H9 (cell line): ENCODE data around the gene PGR. TPM values are rescaled to one million over a fixed set of nuclear protein-coding genes. Genes with fewer than 3 reads are reported as not detected.
A peak's percentile ranks its signal among the peaks of the same experiment; 100 is the strongest.

ENCODE experiments used
- DNase-seq: peaks from one replicate; pipeline ENCODE4 v3.0.0-alpha.2; 2017
- H2AFZ ChIP-seq: one replicate; pipeline ENCODE4 v1.6.1; 2013; ENCODE audit warnings: mild to moderate bottlenecking, low read length, control low read depth, moderate library complexity
- H2AK5ac ChIP-seq: 2 replicates; pipeline ENCODE4 v1.6.1; 2013; ENCODE audit warnings: low read length, control low read depth, mixed read lengths; ENCODE audit not compliant: insufficient read length
- H2BK120ac ChIP-seq: one replicate; pipeline ENCODE4 v1.6.1; 2013; ENCODE audit warnings: low read depth, mild to moderate bottlenecking, low read length, control low read depth, inconsistent platforms; ENCODE audit not compliant: poor library complexity, severe bottlenecking
- H2BK12ac ChIP-seq: 2 replicates; pipeline ENCODE4 v1.6.1; 2013; ENCODE audit warnings: low read length, control low read depth, mixed read lengths, low read depth; ENCODE audit not compliant: insufficient read length
- H2BK15ac ChIP-seq: 2 replicates; pipeline ENCODE4 v1.6.1; 2013; ENCODE audit warnings: low read depth, low read length, control low read depth
- H2BK20ac ChIP-seq: one replicate; pipeline ENCODE4 v1.6.1; 2013; ENCODE audit warnings: low read depth, mild to moderate bottlenecking, low read length, control low read depth, inconsistent platforms; ENCODE audit not compliant: poor library complexity, severe bottlenecking
- H2BK5ac ChIP-seq: 2 replicates; pipeline ENCODE4 v1.6.1; 2013; ENCODE audit warnings: low read length, control low read depth, mixed read lengths; ENCODE audit not compliant: insufficient read length
- H3K14ac ChIP-seq: 2 replicates; pipeline ENCODE4 v1.6.1; 2013; ENCODE audit warnings: low read length, control low read depth; ENCODE audit not compliant: insufficient read depth
- H3K18ac ChIP-seq: 2 replicates; pipeline ENCODE4 v1.6.1; 2013; ENCODE audit warnings: low read depth, mild to moderate bottlenecking, mixed read lengths, low read length, control low read depth; ENCODE audit not compliant: insufficient read length
- H3K23ac ChIP-seq: 2 replicates; pipeline ENCODE4 v1.6.1; 2013; ENCODE audit warnings: low read length, control low read depth, mixed read lengths, low read depth; ENCODE audit not compliant: insufficient read length
- H3K23me2 ChIP-seq: 2 replicates; pipeline ENCODE4 v1.6.1; 2013; ENCODE audit warnings: low read depth, mild to moderate bottlenecking, mixed read lengths, low read length, control low read depth; ENCODE audit not compliant: insufficient read length, poor library complexity, severe bottlenecking
- H3K27ac ChIP-seq: 2 replicates; pipeline ENCODE4 v1.5.1; 2013; ENCODE audit warnings: low read length, control low read depth, mixed read lengths, low read depth; ENCODE audit not compliant: insufficient read length
- H3K27me3 ChIP-seq: 2 replicates; pipeline ENCODE4 v1.6.1; 2013; ENCODE audit warnings: low read length, control low read depth, inconsistent platforms; ENCODE audit not compliant: insufficient read depth
- H3K4ac ChIP-seq: 2 replicates; pipeline ENCODE4 v1.6.1; 2013; ENCODE audit warnings: low read depth, mild to moderate bottlenecking, control low read depth, inconsistent platforms, low read length, moderate library complexity
- H3K4me1 ChIP-seq: 2 replicates; pipeline ENCODE4 v1.6.1; 2013; ENCODE audit warnings: low read length, control low read depth, inconsistent platforms; ENCODE audit not compliant: insufficient read depth
- H3K4me2 ChIP-seq: 2 replicates; pipeline ENCODE4 v1.6.1; 2013; ENCODE audit warnings: low read length, control low read depth, mixed read lengths; ENCODE audit not compliant: insufficient read length, insufficient read depth
- H3K56ac ChIP-seq: 2 replicates; pipeline ENCODE4 v1.6.1; 2013; ENCODE audit warnings: low read depth, mild to moderate bottlenecking, mixed read lengths, low read length, control low read depth; ENCODE audit not compliant: insufficient read length
- H3K79me1 ChIP-seq: 2 replicates; pipeline ENCODE4 v1.6.1; 2013; ENCODE audit warnings: low read depth, mild to moderate bottlenecking, moderate library complexity, low read length, control low read depth, inconsistent platforms; ENCODE audit not compliant: insufficient read depth, poor library complexity, severe bottlenecking
- H3K79me2 ChIP-seq: 2 replicates; pipeline ENCODE4 v1.6.1; 2013; ENCODE audit warnings: low read length, control low read depth, inconsistent platforms; ENCODE audit not compliant: insufficient read depth
- H3K9ac ChIP-seq: 2 replicates; pipeline ENCODE4 v1.6.1; 2013; ENCODE audit warnings: low read length, control low read depth, mixed read lengths; ENCODE audit not compliant: insufficient read length; ENCODE audit errors: extremely low read depth
- H3K9me3 ChIP-seq: one replicate; pipeline ENCODE4 v1.6.1; 2013; ENCODE audit warnings: low read depth, low read length, inconsistent platforms; ENCODE audit not compliant: control insufficient read depth
- H3T11ph ChIP-seq: one replicate; pipeline ENCODE4 v1.6.1; 2013; ENCODE audit warnings: mild to moderate bottlenecking, low read length, control low read depth, inconsistent platforms
- H4K20me1 ChIP-seq: one replicate; pipeline ENCODE4 v1.6.1; 2013; ENCODE audit not compliant: control insufficient read depth, insufficient read length, insufficient read depth
- H4K5ac ChIP-seq: 2 replicates; pipeline ENCODE4 v1.6.1; 2013; ENCODE audit warnings: low read depth, mild to moderate bottlenecking, mixed read lengths, low read length, control low read depth; ENCODE audit not compliant: insufficient read length
- H4K8ac ChIP-seq: replicated peaks from 2 replicates; pipeline ENCODE4 v1.6.1; 2013; ENCODE audit warnings: low read length, control low read depth, mixed read lengths, low read depth; ENCODE audit not compliant: insufficient read length
- H4K91ac ChIP-seq: 2 replicates; pipeline ENCODE4 v1.6.1; 2013; ENCODE audit warnings: low read depth, mild to moderate bottlenecking, moderate library complexity, mixed read lengths, low read length, control low read depth; ENCODE audit not compliant: insufficient read length
- H3K27ac Mint-ChIP-seq, 3 experiments: 2 replicates in 2 of 3; 3 replicates in 1 of 3; pipeline ENCODE4 v1.8.0; 2020 to 2021; ENCODE audit warnings: mixed read lengths in 3 of 3, mild to moderate bottlenecking in 1 of 3, moderate library complexity in 1 of 3
- H3K27me3 Mint-ChIP-seq: 2 replicates; pipeline ENCODE4 v1.8.0; 2021; ENCODE audit warnings: low read depth, mild to moderate bottlenecking, moderate library complexity, mixed read lengths
- H3K36me3 Mint-ChIP-seq, 3 experiments: 2 replicates in 2 of 3; 3 replicates in 1 of 3; pipeline ENCODE4 v1.8.0; 2020 to 2021; ENCODE audit warnings: low read depth in 3 of 3, mixed read lengths in 3 of 3; ENCODE audit not compliant: insufficient read depth in 1 of 3
- H3K4me1 Mint-ChIP-seq, 2 experiments: 2 replicates each; pipeline ENCODE4 v1.8.0; 2020; ENCODE audit warnings: mixed read lengths in 2 of 2
- H3K4me3 Mint-ChIP-seq, 2 experiments: 2 replicates in 1 of 2; 3 replicates in 1 of 2; pipeline ENCODE4 v1.8.0; 2020 to 2021; ENCODE audit warnings: mild to moderate bottlenecking in 2 of 2, mixed read lengths in 2 of 2, moderate library complexity in 1 of 2
- H3K9me3 Mint-ChIP-seq, 2 experiments: 2 replicates in 1 of 2; 3 replicates in 1 of 2; pipeline ENCODE4 v1.8.0; 2020; ENCODE audit warnings: mild to moderate bottlenecking in 2 of 2, mixed read lengths in 2 of 2, moderate library complexity in 1 of 2
- WGBS: extraction: QIAGEN DNeasy Blood & Tissue Kit; methylation state at CpG from one replicate; pipeline ENCODE4 v1.1.7; 2013; ENCODE audit warnings: missing lambda C conversion rate, low lambda C conversion rate, mixed read lengths; ENCODE audit not compliant: insufficient read length; ENCODE audit errors: extremely low coverage; 5-methylcytosine and 5-hydroxymethylcytosine counted together
- total RNA-seq: library from RNA; stranded (reverse); gene quantifications from 2 replicates; pipeline ENCODE4 v1.2.1, GENCODE V29; 2021
- TF ChIP-seq, protein P1 (sequence below): fragments of 200-600 bp; sonication (generic); conservative IDR thresholded peaks from 3 replicates; pipeline ENCODE4 v1.8.0; 2021; ENCODE audit warnings: antibody characterized with exemption, mild to moderate bottlenecking

The PGR gene
- total RNA-seq, 1 experiment from 2014 or later, result 0.02 TPM

GRCh38 chr11:101049123-101049522 is 80.5 kb downstream of the PGR start:
- H3T11ph ChIP-seq, result no peak overlapping the region
- no peak overlapping the region for H3K4ac ChIP-seq
- H4K91ac ChIP-seq, result no peak overlapping the region
- no peak overlapping the region for H3K14ac ChIP-seq
- no peak overlapping the region for H2BK15ac ChIP-seq
- H2BK12ac ChIP-seq, result no peak overlapping the region
- no peaks in the 10 kb centered on the region for H3K9me3 ChIP-seq
- no peak overlapping the region for H3K4me2 ChIP-seq
- no peaks in the 10 kb centered on the region for H3K23me2 ChIP-seq
- H3K18ac ChIP-seq, result no peak overlapping the region
- no peaks in the 10 kb centered on the region for H3K79me1 ChIP-seq
- DNase-seq, result no peak
- no peak overlapping the region for H3K23ac ChIP-seq
- H3K27me3 ChIP-seq, result no peaks in the 10 kb centered on the region
- Mint-ChIP-seq H3K4me1 (peaks cover 3 to 8% of the 10 kb centered on the region in 2 experiments; a peak in 3 of 4 replicates), H3K36me3 (no peaks in the 10 kb centered on the region), H3K27me3 (peaks cover 1% of the 10 kb centered on the region; the same call in 1 of the 2 replicates), H3K27ac (no peak overlapping the region), H3K9me3 (no peaks in the 10 kb centered on the region), H3K4me3 (no peak overlapping the region)
- H2BK5ac ChIP-seq, result no peak overlapping the region
- no peak overlapping the region for H4K5ac ChIP-seq
- H2BK120ac ChIP-seq, result no peak overlapping the region
- H2AFZ ChIP-seq, result no peak overlapping the region
- TF ChIP-seq, protein P1, sequence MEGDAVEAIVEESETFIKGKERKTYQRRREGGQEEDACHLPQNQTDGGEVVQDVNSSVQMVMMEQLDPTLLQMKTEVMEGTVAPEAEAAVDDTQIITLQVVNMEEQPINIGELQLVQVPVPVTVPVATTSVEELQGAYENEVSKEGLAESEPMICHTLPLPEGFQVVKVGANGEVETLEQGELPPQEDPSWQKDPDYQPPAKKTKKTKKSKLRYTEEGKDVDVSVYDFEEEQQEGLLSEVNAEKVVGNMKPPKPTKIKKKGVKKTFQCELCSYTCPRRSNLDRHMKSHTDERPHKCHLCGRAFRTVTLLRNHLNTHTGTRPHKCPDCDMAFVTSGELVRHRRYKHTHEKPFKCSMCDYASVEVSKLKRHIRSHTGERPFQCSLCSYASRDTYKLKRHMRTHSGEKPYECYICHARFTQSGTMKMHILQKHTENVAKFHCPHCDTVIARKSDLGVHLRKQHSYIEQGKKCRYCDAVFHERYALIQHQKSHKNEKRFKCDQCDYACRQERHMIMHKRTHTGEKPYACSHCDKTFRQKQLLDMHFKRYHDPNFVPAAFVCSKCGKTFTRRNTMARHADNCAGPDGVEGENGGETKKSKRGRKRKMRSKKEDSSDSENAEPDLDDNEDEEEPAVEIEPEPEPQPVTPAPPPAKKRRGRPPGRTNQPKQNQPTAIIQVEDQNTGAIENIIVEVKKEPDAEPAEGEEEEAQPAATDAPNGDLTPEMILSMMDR, result 0 out of 3 replicates have a peak, but pooled peaks have one; percentile 18
- H4K20me1 ChIP-seq, result no peaks in the 10 kb centered on the region
- H3K27ac ChIP-seq, result no peak overlapping the region
- H2BK20ac ChIP-seq, result no peak overlapping the region
- no peak overlapping the region for H3K56ac ChIP-seq
- WGBS, result no CpG with 5 or more reads among the region's 4 CpGs
- H3K79me2 ChIP-seq, result no peaks in the 10 kb centered on the region
- H4K8ac ChIP-seq, result no peak overlapping the region
- H3K9ac ChIP-seq, result no peak overlapping the region
- H3K4me1 ChIP-seq, result no peaks in the 10 kb centered on the region
- no peak overlapping the region for H2AK5ac ChIP-seq
